ENCODE measurements around the gene TATDN3.

TATDN3 gene

DNA sequence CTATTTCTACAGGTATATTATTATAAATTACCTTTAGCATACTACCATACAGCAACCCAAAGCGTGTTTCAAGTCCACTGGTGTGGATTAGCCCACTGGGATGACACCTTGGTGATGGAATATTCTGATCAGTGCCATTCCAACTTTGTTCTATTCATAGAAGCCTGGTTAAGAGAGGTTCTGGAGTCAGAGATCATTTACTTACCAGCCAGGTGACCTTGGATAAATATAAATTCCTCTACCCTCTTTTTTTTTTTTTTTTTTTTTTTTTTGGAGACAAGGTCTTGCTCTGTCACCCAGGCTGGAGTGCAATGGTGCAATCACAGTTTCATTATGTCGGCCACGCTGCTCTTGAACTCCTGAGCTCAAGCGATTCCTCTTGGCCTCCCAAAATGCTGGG is 55.9 kb downstream of the TATDN3 start, which contains the start of gene SPATA45:
Gene SPATA45 (minus strand): TSS at position 101 of the 400 bp plus-strand sequence. CDS start 11,500 bp downstream, outside the sequence.
- Histone ChIP-seq H3F3A (ENCODE audit: insufficient read depth, low read length) (no peaks in the 10 kb centered on the region), H3K4me2 (ENCODE audit: low read length) (no peak within 1 kb of the TSS), H3K9me3 (ENCODE audit: low read length) (no peaks in the 10 kb centered on the region), H3K9me2 (ENCODE audit: low read depth, low read length) (no peaks in the 10 kb centered on the region), H3K27ac (ENCODE audit: low read depth, low read length, poor library complexity, severe bottlenecking) (no peak within 1 kb of the TSS), H3K79me2 (ENCODE audit: insufficient read depth, low read length) (no peaks in the 10 kb centered on the region), H3K9ac (ENCODE audit: low read length) (no peak within 1 kb of the TSS), H2AFZ (ENCODE audit: low read length) (no peak within 1 kb of the TSS), H3K4me1 (ENCODE audit: insufficient read depth, low read length, severe bottlenecking) (no peaks in the 10 kb centered on the region), H3K27me3 (ENCODE audit: insufficient read depth, low read length) (no peaks in the 10 kb centered on the region), H4K20me1 (ENCODE audit: insufficient read depth, low read length) (no peaks in the 10 kb centered on the region), H3K4me3 (ENCODE audit: low read depth, low read length, poor library complexity, severe bottlenecking) (no peak within 1 kb of the TSS), H3K36me3 (ENCODE audit: insufficient read depth, low read length) (peaks cover 4% of the 10 kb centered on the region; the same call in 1 of the 2 replicates)
- TF ChIP-seq, protein P1, sequence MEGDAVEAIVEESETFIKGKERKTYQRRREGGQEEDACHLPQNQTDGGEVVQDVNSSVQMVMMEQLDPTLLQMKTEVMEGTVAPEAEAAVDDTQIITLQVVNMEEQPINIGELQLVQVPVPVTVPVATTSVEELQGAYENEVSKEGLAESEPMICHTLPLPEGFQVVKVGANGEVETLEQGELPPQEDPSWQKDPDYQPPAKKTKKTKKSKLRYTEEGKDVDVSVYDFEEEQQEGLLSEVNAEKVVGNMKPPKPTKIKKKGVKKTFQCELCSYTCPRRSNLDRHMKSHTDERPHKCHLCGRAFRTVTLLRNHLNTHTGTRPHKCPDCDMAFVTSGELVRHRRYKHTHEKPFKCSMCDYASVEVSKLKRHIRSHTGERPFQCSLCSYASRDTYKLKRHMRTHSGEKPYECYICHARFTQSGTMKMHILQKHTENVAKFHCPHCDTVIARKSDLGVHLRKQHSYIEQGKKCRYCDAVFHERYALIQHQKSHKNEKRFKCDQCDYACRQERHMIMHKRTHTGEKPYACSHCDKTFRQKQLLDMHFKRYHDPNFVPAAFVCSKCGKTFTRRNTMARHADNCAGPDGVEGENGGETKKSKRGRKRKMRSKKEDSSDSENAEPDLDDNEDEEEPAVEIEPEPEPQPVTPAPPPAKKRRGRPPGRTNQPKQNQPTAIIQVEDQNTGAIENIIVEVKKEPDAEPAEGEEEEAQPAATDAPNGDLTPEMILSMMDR (IDR thresholded peaks at IDR 0.05; ENCODE audit: low read length), result no peak
- no peak for TF ChIP-seq EZH2 (IDR thresholded peaks at IDR 0.05; ENCODE audit: borderline replicate concordance, low read length)

DNA sequence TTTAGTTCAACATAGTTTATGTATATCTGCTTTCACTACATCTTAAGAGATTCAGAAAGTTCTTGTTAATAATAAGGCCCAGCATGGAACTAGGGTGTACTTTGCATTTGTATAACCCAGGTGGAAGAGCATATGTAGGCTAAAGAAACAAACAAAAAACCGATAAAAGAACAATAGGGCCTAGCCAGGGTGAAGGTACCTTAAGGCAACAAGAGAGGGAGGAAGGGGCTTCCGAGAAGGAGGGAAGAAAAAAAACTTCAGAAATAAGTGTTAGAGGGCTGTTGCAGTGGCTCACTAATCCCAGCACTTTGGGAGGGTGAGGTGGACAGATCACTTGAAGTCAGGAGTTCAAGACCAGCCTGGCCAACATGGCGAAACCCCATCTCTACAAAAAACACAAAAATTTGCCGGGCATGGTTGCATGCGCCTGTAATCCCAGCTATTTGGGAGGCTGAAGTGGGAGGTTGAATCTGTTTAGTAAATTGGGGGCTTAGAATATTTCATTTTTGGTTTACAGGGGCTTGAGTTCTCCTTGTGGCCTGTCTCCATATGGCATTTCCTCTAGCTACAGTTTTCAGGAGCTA is 60.5 kb downstream of the TATDN3 start:
- no peaks in the 10 kb centered on the region for H3K27me3 ChIP-seq (ENCODE audit: insufficient read depth, low read length)
- no peaks in the 10 kb centered on the region for H3K79me2 ChIP-seq (ENCODE audit: insufficient read depth, low read length)
- H3K9ac ChIP-seq (ENCODE audit: low read length), result no peak overlapping the region
- no peaks in the 10 kb centered on the region for H4K20me1 ChIP-seq (ENCODE audit: insufficient read depth, low read length)
- no peak overlapping the region for H3K4me3 ChIP-seq (ENCODE audit: low read depth, low read length, poor library complexity, severe bottlenecking)
- peaks cover 13% of the 10 kb centered on the region for H3K4me1 ChIP-seq (ENCODE audit: insufficient read depth, low read length, severe bottlenecking)
- H3K4me2 ChIP-seq (ENCODE audit: low read length), result no peak overlapping the region
- no peak overlapping the region for H2AFZ ChIP-seq (ENCODE audit: low read length)
- H3K27ac ChIP-seq (ENCODE audit: low read depth, low read length, poor library complexity, severe bottlenecking), result no peak overlapping the region
- no peaks in the 10 kb centered on the region for H3K9me3 ChIP-seq (ENCODE audit: low read length)
- TF ChIP-seq, protein P1 (IDR thresholded peaks at IDR 0.05; ENCODE audit: low read length), result no peak
- no peak for TF ChIP-seq EZH2 (IDR thresholded peaks at IDR 0.05; ENCODE audit: borderline replicate concordance, low read length)
- no peaks in the 10 kb centered on the region for H3K9me2 ChIP-seq (ENCODE audit: low read depth, low read length)
- H3K36me3 ChIP-seq (ENCODE audit: insufficient read depth, low read length), result peaks cover 16% of the 10 kb centered on the region; the same call in 1 of the 2 replicates
- no peaks in the 10 kb centered on the region for H3F3A ChIP-seq (ENCODE audit: insufficient read depth, low read length)

DNA sequence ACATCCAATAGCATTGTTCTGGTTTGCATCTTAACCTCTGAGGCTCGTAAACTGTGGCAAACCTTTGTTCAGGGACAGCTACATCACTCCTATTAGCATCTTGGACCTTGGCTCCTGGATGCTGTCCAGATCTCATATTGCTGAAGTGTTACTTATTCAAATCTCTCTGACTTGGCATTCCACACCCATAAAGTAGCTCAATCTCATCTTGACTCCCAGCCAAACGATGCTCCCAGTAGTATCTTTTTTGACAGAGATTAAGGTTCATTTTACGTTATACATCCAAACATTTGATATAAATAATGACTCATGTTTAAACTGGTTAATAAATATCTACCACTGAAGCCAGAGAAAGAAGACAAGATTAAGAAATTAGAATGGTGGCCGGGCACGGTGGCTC is 62.0 kb downstream of the TATDN3 start:
- peaks cover 3% of the 10 kb centered on the region; the same call in 1 of the 2 replicates for H3K79me2 ChIP-seq (ENCODE audit: insufficient read depth, low read length)
- no peaks in the 10 kb centered on the region for H3K9me3 ChIP-seq (ENCODE audit: low read length)
- H4K20me1 ChIP-seq (ENCODE audit: insufficient read depth, low read length), result no peaks in the 10 kb centered on the region
- no peak for TF ChIP-seq EZH2 (IDR thresholded peaks at IDR 0.05; ENCODE audit: borderline replicate concordance, low read length)
- TF ChIP-seq, protein P1 (IDR thresholded peaks at IDR 0.05; ENCODE audit: low read length), result no peak
- no peak overlapping the region for H2AFZ ChIP-seq (ENCODE audit: low read length)
- H3K4me2 ChIP-seq (ENCODE audit: low read length), result no peak overlapping the region
- H3K4me1 ChIP-seq (ENCODE audit: insufficient read depth, low read length, severe bottlenecking), result peaks cover 16% of the 10 kb centered on the region
- H3K9me2 ChIP-seq (ENCODE audit: low read depth, low read length), result no peaks in the 10 kb centered on the region
- H3K4me3 ChIP-seq (ENCODE audit: low read depth, low read length, poor library complexity, severe bottlenecking), result no peak overlapping the region
- H3K36me3 ChIP-seq (ENCODE audit: insufficient read depth, low read length), result peaks cover 16% of the 10 kb centered on the region; the same call in 1 of the 2 replicates
- no peaks in the 10 kb centered on the region for H3F3A ChIP-seq (ENCODE audit: insufficient read depth, low read length)
- no peak overlapping the region for H3K9ac ChIP-seq (ENCODE audit: low read length)
- H3K27ac ChIP-seq (ENCODE audit: low read depth, low read length, poor library complexity, severe bottlenecking), result no peak overlapping the region
- H3K27me3 ChIP-seq (ENCODE audit: insufficient read depth, low read length), result no peaks in the 10 kb centered on the region
